IMR-90 (cell line): Measurements from ENCODE around the gene SHLD1. TPM values are rescaled to one million over a fixed set of nuclear protein-coding genes. Genes with fewer than 3 reads are reported as not detected.
A peak's percentile ranks its signal among the peaks of the same experiment; 100 is the strongest.

Experiments used
- ATAC-seq: fragments of 200-7000 bp; cut with Tn5 transposase; 2 replicates; pipeline ENCODE4 v1.9.1; 2020; ENCODE audit warnings: low read depth, mild to moderate bottlenecking, moderate library complexity
- BruUV-seq: library from RNA; stranded (reverse); fragments of 400-500 nt; replicated peaks from 2 replicates; lab custom pipeline; 2021; lab: Mats Ljungman, UMichigan
- CTCF ChIA-PET: fragments of 300-600 bp; formaldehyde crosslinking; extraction: SDS; loops from one replicate; lab custom pipeline; 2021; ENCODE audit warnings: antibody characterized with exemption; lab: Yijun Ruan, JAX
- POLR2A ChIA-PET: fragments of 300-600 bp; sonication (Branson Sonifier 250); formaldehyde crosslinking; loops from one replicate; lab custom pipeline; 2022; ENCODE audit warnings: antibody characterized with exemption; ENCODE audit not compliant: unreplicated experiment; lab: Charles Lee
- DNase-seq: peaks from one replicate; pipeline ENCODE4 v3.0.0; 2013
- H2AFZ ChIP-seq: replicated peaks from 2 replicates; pipeline ENCODE3; 2013; ENCODE audit warnings: low read length, mild to moderate bottlenecking; ENCODE audit not compliant: poor library complexity
- H2AK5ac ChIP-seq: 2 replicates; pipeline ENCODE4 v1.6.1; 2013; ENCODE audit warnings: low read depth, low read length, inconsistent platforms
- H2AK9ac ChIP-seq: replicated peaks from 2 replicates; pipeline ENCODE3; 2013; ENCODE audit warnings: mild to moderate bottlenecking, low read depth, low read length, moderate library complexity; ENCODE audit not compliant: poor library complexity
- H2BK120ac ChIP-seq: 2 replicates; pipeline ENCODE4 v1.6.1; 2013; ENCODE audit warnings: low read depth, low read length, inconsistent platforms
- H2BK15ac ChIP-seq: 3 replicates; pipeline ENCODE4 v1.6.1; 2013; ENCODE audit warnings: low read depth, low read length, inconsistent platforms
- H2BK20ac ChIP-seq: 2 replicates; pipeline ENCODE4 v1.6.1; 2013; ENCODE audit warnings: low read depth, mild to moderate bottlenecking, inconsistent platforms, low read length, moderate library complexity
- H2BK5ac ChIP-seq: 2 replicates; pipeline ENCODE4 v1.6.1; 2013; ENCODE audit warnings: mild to moderate bottlenecking, low read depth, low read length, inconsistent platforms; ENCODE audit not compliant: poor library complexity, severe bottlenecking
- H3K14ac ChIP-seq: replicated peaks from 2 replicates; pipeline ENCODE4 v1.6.1; 2013; ENCODE audit warnings: low read depth, low read length, inconsistent platforms
- H3K18ac ChIP-seq: 2 replicates; pipeline ENCODE4 v1.6.1; 2013; ENCODE audit warnings: low read depth, low read length, control low read depth
- H3K23ac ChIP-seq: 2 replicates; pipeline ENCODE4 v1.6.1; 2013; ENCODE audit warnings: low read depth, low read length, inconsistent platforms
- H3K27ac ChIP-seq: 2 replicates; pipeline ENCODE4 v1.5.1; 2013; ENCODE audit warnings: mild to moderate bottlenecking, control low read depth, low read length; ENCODE audit not compliant: insufficient read depth
- H3K27me3 ChIP-seq: 2 replicates; pipeline ENCODE4 v1.6.1; 2013; ENCODE audit warnings: low read length; ENCODE audit not compliant: control insufficient read depth, insufficient read depth
- H3K36me3 ChIP-seq: 2 replicates; pipeline ENCODE4 v1.6.1; 2013; ENCODE audit warnings: low read length, mixed read lengths; ENCODE audit not compliant: control insufficient read depth, insufficient read depth
- H3K4ac ChIP-seq: 2 replicates; pipeline ENCODE4 v1.6.1; 2013; ENCODE audit warnings: low read depth, low read length, inconsistent platforms
- H3K4me1 ChIP-seq: 2 replicates; pipeline ENCODE4 v1.6.1; 2013; ENCODE audit warnings: low read length, mixed read lengths; ENCODE audit not compliant: control insufficient read depth, insufficient read depth
- H3K4me2 ChIP-seq: 2 replicates; pipeline ENCODE4 v1.6.1; 2013; ENCODE audit warnings: low read depth, mild to moderate bottlenecking, control low read depth, low read length, moderate library complexity
- H3K4me3 ChIP-seq: 2 replicates; pipeline ENCODE4 v1.5.1; 2013; ENCODE audit warnings: low read depth, mild to moderate bottlenecking, control low read depth, low read length, moderate library complexity; ENCODE audit not compliant: insufficient read depth
- H3K56ac ChIP-seq: 2 replicates; pipeline ENCODE4 v1.6.1; 2013; ENCODE audit warnings: low read length, inconsistent platforms; ENCODE audit not compliant: insufficient read depth; ENCODE audit errors: extremely low read depth
- H3K79me1 ChIP-seq, 2 experiments: 2 replicates each; pipeline ENCODE4 v1.6.1; 2013; ENCODE audit warnings: low read length in 2 of 2, inconsistent platforms in 1 of 2, low read depth in 1 of 2
- H3K9ac ChIP-seq: 2 replicates; pipeline ENCODE4 v1.6.1; 2013; ENCODE audit warnings: low read depth, low read length, control low read depth
- H3K9me1 ChIP-seq: 2 replicates; pipeline ENCODE4 v1.6.1; 2013; ENCODE audit warnings: low read length, inconsistent platforms; ENCODE audit not compliant: insufficient read depth
- H3K9me3 ChIP-seq: 2 replicates; pipeline ENCODE4 v1.6.1; 2013; ENCODE audit warnings: low read length; ENCODE audit not compliant: control insufficient read depth, insufficient read depth
- H4K20me1 ChIP-seq: 2 replicates; pipeline ENCODE4 v1.6.1; 2013; ENCODE audit warnings: low read length, inconsistent platforms; ENCODE audit not compliant: insufficient read depth
- H4K5ac ChIP-seq: 2 replicates; pipeline ENCODE4 v1.6.1; 2013; ENCODE audit warnings: mild to moderate bottlenecking, low read depth, low read length, control low read depth
- H4K8ac ChIP-seq, 2 experiments: 2 replicates each; pipeline ENCODE4 v1.6.1; 2013; ENCODE audit warnings: low read depth in 2 of 2, low read length in 2 of 2, control low read depth in 1 of 2, inconsistent platforms in 1 of 2
- H4K91ac ChIP-seq: 2 replicates; pipeline ENCODE4 v1.6.1; 2013; ENCODE audit warnings: low read depth, low read length, inconsistent platforms; ENCODE audit not compliant: insufficient read depth
- MAFK ChIP-seq: IDR thresholded peaks from 2 replicates; pipeline ENCODE4 v1.6.1; 2012; ENCODE audit warnings: low read depth, low read length, improper control_type of control experiment
- MXI1 ChIP-seq: IDR thresholded peaks from 2 replicates; pipeline ENCODE4 v1.6.1; 2012; ENCODE audit warnings: low read depth, mild to moderate bottlenecking, low read length, moderate library complexity, borderline replicate concordance
- POLR2A ChIP-seq: IDR thresholded peaks from 2 replicates; pipeline ENCODE4 v1.6.1; 2012; ENCODE audit warnings: mild to moderate bottlenecking, low read depth, low read length
- RFX5 ChIP-seq: IDR thresholded peaks from 2 replicates; pipeline ENCODE4 v1.8.0; 2012; ENCODE audit warnings: low read depth, mild to moderate bottlenecking, low read length, moderate library complexity
- USF2 ChIP-seq: fragments of 150-350 bp; IDR thresholded peaks from 2 replicates; pipeline ENCODE4 v1.6.1; 2017; ENCODE audit warnings: mild to moderate bottlenecking, antibody characterized with exemption, low read length, low read depth
- WGBS, 2 experiments: methylation state at CpG; one replicate each; pipeline versions ENCODE4 v1.1.5 to v1.1.7; 2013; ENCODE audit warnings: missing lambda C conversion rate in 2 of 2; ENCODE audit not compliant: insufficient read length in 1 of 2; ENCODE audit errors: extremely low coverage in 2 of 2; 5-methylcytosine and 5-hydroxymethylcytosine counted together
- dilution Hi-C: fragments of 300-500 bp; cut with HindIII; formaldehyde crosslinking; loops from one replicate; pipeline ENCODE4 v1.14.3; 2018; ENCODE audit warnings: low sequenced_read_pairs; ENCODE audit not compliant: unreplicated experiment
- in situ Hi-C: fragments of 300-500 bp; cut with MboI; formaldehyde crosslinking; loops from 3 replicates; pipeline ENCODE4 v1.14.3; 2019; ENCODE audit warnings: low sequenced_read_pairs, inconsistent platforms, mixed read lengths
- intact Hi-C: fragments of 100-400 bp; cut with micrococcal nuclease; formaldehyde crosslinking; loops from 2 replicates; pipeline ENCODE4 v1.10.0; 2022
- polyA plus RNA-seq, 3 experiments: library from polyadenylated mRNA; depleted of rRNA; stranded (reverse); fragments of >200 nt; gene quantifications; 2 replicates each; pipeline ENCODE4 v1.2.3, GENCODE V29; 2012; ENCODE audit warnings: low replicate concordance in 1 of 3
- total RNA-seq: library from RNA; depleted of rRNA; stranded (reverse); fragments of >200 nt; gene quantifications from 2 replicates; pipeline ENCODE4 v1.2.3, GENCODE V29; 2012

SHLD1 gene
- total and polyA plus RNA-seq, 2 of the 4 experiments (the other 2 are of a cell fraction): 2.6 to 3.0 TPM

- ATAC-seq: no peak
- H4K91ac ChIP-seq: no peak overlapping the region
- dilution Hi-C loops: no loop called here
Measured at GRCh38 chr20:5862703-5863039, 112.5 kb downstream of the SHLD1 start.

More at GRCh38 chr20:5862703-5863039, 112.5 kb downstream of the SHLD1 start:
- POLR2A ChIA-PET: no interaction called here
- no peaks in the 10 kb centered on the region for H3K9me3 ChIP-seq
- peak overlapping the region; percentile 12; the same call in 1 of the 2 replicates for H2BK120ac ChIP-seq
- H3K9ac ChIP-seq: no peak overlapping the region
- H3K9me1 ChIP-seq: peaks cover 8% of the 10 kb centered on the region; the same call in 1 of the 2 replicates
- TF ChIP-seq MAFK (no peak), USF2 (no peak), MXI1 (no peak), POLR2A (no peak), RFX5 (no peak)
- 100% methylated on average over 1 of the region's 3 CpGs; no CpG with 5 or more reads in 1 of the 2 experiments for WGBS, 2 experiments
- intact Hi-C loops: no loop called here
- no peak overlapping the region; the same call in 2 of the 3 replicates for H2BK15ac ChIP-seq
- no peak overlapping the region for H3K23ac ChIP-seq
- peak overlapping the region; percentile 44; the same call in 1 of the 2 replicates for H3K4ac ChIP-seq
- no TSS peak for BruUV-seq
- CTCF ChIA-PET: interaction anchor here (1.0 kb wide), 1 partner anchor 46 kb away, joined by 4 read pairs; no protein-coding TSS in a partner anchor
- H3K79me1 ChIP-seq: no peaks in the 10 kb centered on the region
- H2AFZ ChIP-seq: no peak overlapping the region
- H3K56ac ChIP-seq: no peak overlapping the region; the same call in 1 of the 2 replicates
- no peak overlapping the region for H4K5ac ChIP-seq
- H2AK5ac ChIP-seq: no peak overlapping the region
- DNase-seq: no peak
- no peaks in the 10 kb centered on the region for H4K20me1 ChIP-seq
- no peak overlapping the region for H2BK5ac ChIP-seq
- no peak overlapping the region for H3K27ac ChIP-seq
- no peaks in the 10 kb centered on the region for H3K36me3 ChIP-seq
- 0 out of 4 replicates have a peak overlapping the region, but pooled peaks of 1 of the 2 experiments have one; percentile 17 for H4K8ac ChIP-seq
- H3K4me2 ChIP-seq: no peak overlapping the region
- H3K27me3 ChIP-seq: no peaks in the 10 kb centered on the region
- peak overlapping the region; percentile 15; the same call in 1 of the 2 replicates for H3K14ac ChIP-seq
- peaks cover 5% of the 10 kb centered on the region; the same call in 1 of the 2 replicates for H3K4me1 ChIP-seq
- no peak overlapping the region for H3K18ac ChIP-seq
- H2AK9ac ChIP-seq: no peak overlapping the region
- in situ Hi-C loops: no loop called here
- H2BK20ac ChIP-seq: no peak overlapping the region
- H3K4me3 ChIP-seq: no peak overlapping the region
